A673 (cell line): ENCODE results near the gene AP2A1. TPM values are rescaled to one million over a fixed set of nuclear protein-coding genes. Genes with fewer than 3 reads are reported as not detected.

Source experiments
- BruUV-seq: library from RNA; stranded (reverse); fragments of 400-500 nt; replicated peaks from 2 replicates; lab custom pipeline; 2021; lab: Mats Ljungman, UMichigan
- CTCF ChIA-PET: fragments of 300-600 bp; sonication (Branson Sonifier 250); formaldehyde crosslinking; loops from one replicate; lab custom pipeline; 2022; ENCODE audit warnings: antibody characterized with exemption; lab: Charles Lee
- POLR2A ChIA-PET: fragments of 300-600 bp; sonication (Branson Sonifier 250); formaldehyde crosslinking; loops from one replicate; lab custom pipeline; 2022; ENCODE audit warnings: antibody characterized with exemption; ENCODE audit not compliant: low non-redundant PET; lab: Charles Lee
- DNase-seq: peaks from one replicate; pipeline ENCODE4 v3.0.0-alpha.2; 2015; ENCODE audit warnings: low spot score
- H3K27ac ChIP-seq: fragments of 200-600 bp; sonication (generic); 2 replicates; pipeline ENCODE4 v1.5.1; 2016; ENCODE audit warnings: mixed run types, low read depth, mild to moderate bottlenecking, mixed read lengths, antibody characterized with exemption, low read length; ENCODE audit not compliant: poor library complexity, severe bottlenecking
- H3K27me3 ChIP-seq: fragments of 200-600 bp; sonication (generic); replicated peaks from 2 replicates; pipeline ENCODE4 v1.6.1; 2017; ENCODE audit warnings: mixed run types, low read depth, mild to moderate bottlenecking, mixed read lengths, antibody characterized with exemption, low read length; ENCODE audit not compliant: insufficient read depth, poor library complexity
- H3K36me3 ChIP-seq: fragments of 200-600 bp; sonication (generic); 2 replicates; pipeline ENCODE4 v1.6.1; 2016; ENCODE audit warnings: mixed run types, mild to moderate bottlenecking, mixed read lengths, antibody characterized with exemption, low read length; ENCODE audit not compliant: insufficient read depth, poor library complexity, severe bottlenecking
- H3K4me1 ChIP-seq: fragments of 200-600 bp; sonication (generic); 2 replicates; pipeline ENCODE4 v1.6.1; 2017; ENCODE audit warnings: mixed run types, mild to moderate bottlenecking, mixed read lengths, antibody characterized with exemption, low read length; ENCODE audit not compliant: insufficient read depth, poor library complexity, severe bottlenecking
- H3K4me3 ChIP-seq: fragments of 200-600 bp; sonication (generic); 2 replicates; pipeline ENCODE4 v1.5.1; 2016; ENCODE audit warnings: low read depth, mixed run types, mild to moderate bottlenecking, mixed read lengths, low read length; ENCODE audit not compliant: poor library complexity, severe bottlenecking
- H3K9me3 ChIP-seq: fragments of 200-600 bp; sonication (generic); 2 replicates; pipeline ENCODE4 v1.6.1; 2016; ENCODE audit warnings: mixed run types, low read depth, mild to moderate bottlenecking, mixed read lengths, antibody characterized with exemption, low read length; ENCODE audit not compliant: poor library complexity, severe bottlenecking
- CTCF ChIP-seq: fragments of 300-800, 200-600 bp; sonication (generic); conservative IDR thresholded peaks from 2 replicates; pipeline ENCODE4 v1.5.1; 2017; ENCODE audit warnings: low read depth, mild to moderate bottlenecking, antibody characterized with exemption, low read length, moderate library complexity, mixed read lengths
- EZH2 ChIP-seq: fragments of 200-600 bp; sonication (generic); IDR thresholded peaks from 2 replicates; pipeline ENCODE4 v1.6.1; 2017; ENCODE audit warnings: borderline replicate concordance, low read depth, mild to moderate bottlenecking, mixed read lengths, antibody characterized with exemption, low read length; ENCODE audit not compliant: poor library complexity, severe bottlenecking
- intact Hi-C: fragments of 100-400 bp; cut with micrococcal nuclease; formaldehyde crosslinking; loops from one replicate; pipeline ENCODE4 v1.10.0; 2022; ENCODE audit not compliant: unreplicated experiment
- total RNA-seq: library from RNA; stranded (reverse); gene quantifications from 2 replicates; pipeline ENCODE4 v1.2.3, GENCODE V29; 2021

Gene AP2A1
- total RNA-seq, 1 experiment from 2014 or later = 80.1 TPM

GRCh38 chr19:49831592-49831991 lies 64.8 kb downstream of the AP2A1 start:
- no peak for TF ChIP-seq EZH2
- no peak for TF ChIP-seq CTCF
- ChIA-PET CTCF (no interaction called here), POLR2A (no interaction called here)
- intact Hi-C loops = no loop called here
- Histone ChIP-seq H3K27ac (no peak overlapping the region), H3K36me3 (peaks cover 59% of the 10 kb centered on the region), H3K4me3 (no peak overlapping the region), H3K27me3 (no peaks in the 10 kb centered on the region), H3K4me1 (no peaks in the 10 kb centered on the region), H3K9me3 (no peaks in the 10 kb centered on the region)
- no TSS peak for BruUV-seq
- DNase-seq = no peak

- POLR2A ChIA-PET = no interaction called here
- TF ChIP-seq CTCF = no peak
- TF ChIP-seq EZH2 = no peak
- Histone ChIP-seq H3K36me3 (peaks cover 65% of the 10 kb centered on the region), H3K27ac (no peak overlapping the region), H3K27me3 (no peaks in the 10 kb centered on the region), H3K4me1 (no peaks in the 10 kb centered on the region), H3K4me3 (no peak overlapping the region), H3K9me3 (no peaks in the 10 kb centered on the region)
- CTCF ChIA-PET = no interaction called here
- intact Hi-C loops = no loop called here
- no TSS peak for BruUV-seq
- no peak for DNase-seq
Measured at GRCh38 chr19:49832556-49832955, 65.8 kb downstream of the AP2A1 start.

- no peaks in the 10 kb centered on the region for H3K4me1 ChIP-seq
- POLR2A ChIA-PET = no interaction called here
- no peak for DNase-seq
- CTCF ChIA-PET = no interaction called here
- no peak overlapping the region for H3K27ac ChIP-seq
- H3K27me3 ChIP-seq = no peaks in the 10 kb centered on the region
- TF ChIP-seq EZH2 = no peak
- TF ChIP-seq CTCF = no peak
- H3K9me3 ChIP-seq = no peaks in the 10 kb centered on the region
- no TSS peak for BruUV-seq
- intact Hi-C loops = no loop called here
- peaks cover 72% of the 10 kb centered on the region for H3K36me3 ChIP-seq
- no peak overlapping the region for H3K4me3 ChIP-seq
Measured at GRCh38 chr19:49833599-49833998, 66.8 kb downstream of the AP2A1 start.
